Activated T-helper 9 cell treated with anti-CD3 and anti-CD28 coated beads, Interleukin-2, amount 50 U/mL, for 16 hours (primary cell): ENCODE results near the gene C1orf159.
A peak's percentile ranks its signal among the peaks of the same experiment; 100 is the strongest.

ENCODE experiments used
- DNase-seq: peaks from one replicate; pipeline ENCODE4 v3.0.0-alpha.2; 2020; ENCODE audit warnings: low read depth

C1orf159 gene

DNA sequence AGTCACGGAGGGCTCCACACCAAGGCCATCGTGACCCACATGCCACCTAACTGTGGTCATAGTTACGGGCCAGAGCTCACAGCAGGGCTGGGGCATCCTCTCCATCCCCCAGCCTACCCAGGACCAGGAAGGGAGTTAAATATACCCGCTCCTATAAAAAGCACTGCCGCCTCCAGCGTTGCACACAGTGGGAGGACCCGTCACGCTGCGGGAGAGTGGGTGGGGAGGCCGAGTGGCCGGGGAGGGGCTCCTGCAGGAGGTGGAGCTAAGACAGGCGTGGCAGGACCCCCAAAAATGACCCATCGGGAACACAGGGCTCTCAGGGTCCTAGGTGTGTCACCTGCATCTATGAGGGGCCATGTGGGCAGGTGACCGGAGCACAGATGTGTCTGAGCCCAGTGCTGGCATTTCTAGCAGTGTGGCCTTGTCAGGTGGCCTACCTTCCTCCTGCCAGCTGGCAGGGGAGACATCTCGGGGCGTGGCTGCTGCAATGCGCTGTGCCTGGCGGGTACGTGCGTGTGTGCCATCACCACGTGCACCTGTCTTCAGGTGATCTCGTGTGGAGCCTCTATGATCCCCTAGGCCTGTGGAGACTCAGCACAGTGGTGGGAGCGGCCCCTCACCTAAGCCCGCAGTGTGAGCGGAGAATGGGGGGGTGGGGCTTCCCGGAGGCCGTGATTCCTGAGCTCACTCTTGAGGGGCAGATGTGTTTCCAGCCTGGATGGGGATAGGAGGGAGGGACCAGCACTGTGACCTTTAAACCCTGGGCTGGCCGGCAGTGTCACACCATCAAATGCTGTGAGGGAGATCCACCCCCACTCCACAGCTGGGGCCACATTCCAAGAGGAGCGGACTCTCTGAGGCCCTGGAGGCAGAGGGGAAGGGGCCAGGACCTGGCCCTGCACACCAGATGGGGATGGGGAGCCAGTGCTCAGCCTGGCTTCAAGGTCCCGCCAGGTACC lies 78.2 kb downstream of the C1orf159 start:
- no peak for DNase-seq

- DNase-seq, result no peak
Measured at GRCh38 chr1:1035291-1035943, 80.5 kb downstream of the C1orf159 start.

DNA sequence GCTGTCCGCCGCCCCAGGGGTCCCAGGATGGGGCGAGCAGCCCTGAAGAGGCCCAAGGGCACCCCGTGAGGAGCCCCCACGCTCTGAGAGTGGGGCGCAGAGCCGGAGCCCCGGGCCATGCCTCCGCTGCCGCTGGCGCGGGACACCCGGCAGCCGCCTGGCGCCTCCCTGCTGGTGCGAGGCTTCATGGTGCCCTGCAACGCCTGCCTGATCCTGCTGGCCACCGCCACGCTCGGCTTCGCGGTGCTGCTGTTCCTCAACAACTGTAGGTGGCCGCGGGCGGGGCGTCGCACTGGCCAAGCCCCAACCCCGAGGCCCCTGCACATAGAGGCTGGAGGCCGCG lies 81.5 kb downstream of the C1orf159 start:
- DNase-seq, result no peak

DNA sequence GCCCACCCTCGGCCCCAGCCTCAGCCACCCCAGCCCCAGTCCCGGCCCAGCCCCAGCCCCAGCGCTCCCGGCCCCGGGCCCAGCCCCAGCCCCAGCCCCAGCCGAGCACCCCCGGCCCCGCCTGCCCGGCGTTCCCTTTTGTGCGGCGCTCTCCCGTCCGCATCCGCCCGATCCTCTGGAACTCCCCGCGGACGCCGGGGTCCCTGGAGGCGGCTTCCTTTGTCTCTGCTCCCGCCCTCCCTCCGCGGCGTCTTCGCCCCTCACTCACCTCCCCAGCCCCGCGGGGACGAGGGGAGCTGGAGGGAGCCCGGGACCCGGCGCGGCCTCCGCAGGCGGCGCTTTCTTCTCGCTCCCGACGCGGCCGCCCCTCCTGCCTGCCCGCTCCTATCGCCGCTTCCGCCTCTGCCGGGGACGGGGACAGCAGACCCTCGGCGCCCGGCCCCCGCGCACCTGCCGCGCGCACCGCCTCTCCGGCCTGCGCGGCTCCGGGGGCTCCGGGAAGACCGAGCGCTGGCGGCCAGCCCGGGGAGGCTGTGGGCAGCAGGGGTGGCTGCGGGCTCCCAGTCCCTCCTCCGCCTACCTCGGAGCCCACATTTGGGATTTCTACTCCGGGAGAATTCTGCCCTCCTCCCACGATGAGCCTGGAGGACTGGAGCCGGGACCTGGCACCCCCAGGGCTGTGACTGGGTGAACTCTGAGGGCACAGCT lies 82.0 kb downstream of the C1orf159 start:
- no peak for DNase-seq

DNA sequence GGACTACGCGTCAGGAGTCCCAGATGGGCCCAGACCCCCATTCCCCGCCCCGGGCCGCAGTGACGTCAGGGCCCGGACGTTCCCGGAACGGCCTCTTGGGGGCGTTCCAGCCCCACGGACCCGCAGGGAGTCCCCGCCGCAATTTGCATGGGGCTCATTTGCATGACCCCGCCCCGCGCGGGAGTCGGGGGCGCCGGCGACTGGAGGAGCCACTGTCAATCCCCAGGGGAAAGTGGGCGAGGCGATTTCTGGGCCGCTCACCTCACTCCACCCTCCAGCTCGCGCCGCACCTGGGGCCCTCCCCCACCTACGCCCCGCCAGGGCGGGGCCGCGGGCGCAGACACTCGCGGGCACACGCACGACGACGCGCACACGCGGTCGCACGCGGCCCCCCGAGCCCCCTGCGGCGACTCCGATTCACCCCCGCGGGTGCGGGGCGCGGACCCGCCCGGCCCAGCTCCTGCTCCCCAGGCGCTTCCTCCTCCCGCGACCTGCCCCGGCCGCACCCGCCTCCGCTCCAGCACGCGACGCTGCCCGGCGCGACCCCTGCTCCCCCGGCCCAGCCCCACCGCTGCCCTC lies 82.8 kb downstream of the C1orf159 start:
- DNase-seq, result peak; percentile 87

- DNase-seq, result no peak
Measured at GRCh38 chr1:1032424-1032823, 83.5 kb downstream of the C1orf159 start.
